C4-2B (cell line): ENCODE measurements around the gene LDLRAP1.
A peak's percentile ranks its signal among the peaks of the same experiment; 100 is the strongest.

Source experiments
- H3K27ac ChIP-seq: fragments of 450-650 bp; 2 replicates; pipeline ENCODE4 v1.5.1; 2017
- ZFX ChIP-seq: fragments of 450-650 bp; IDR thresholded peaks from 2 replicates; pipeline ENCODE4 v1.6.1; 2017
- TF ChIP-seq, protein P1 (sequence below): fragments of 450-650 bp; conservative IDR thresholded peaks from 2 replicates; pipeline ENCODE4 v1.5.1; 2017; ENCODE audit warnings: mild to moderate bottlenecking

Gene LDLRAP1

DNA sequence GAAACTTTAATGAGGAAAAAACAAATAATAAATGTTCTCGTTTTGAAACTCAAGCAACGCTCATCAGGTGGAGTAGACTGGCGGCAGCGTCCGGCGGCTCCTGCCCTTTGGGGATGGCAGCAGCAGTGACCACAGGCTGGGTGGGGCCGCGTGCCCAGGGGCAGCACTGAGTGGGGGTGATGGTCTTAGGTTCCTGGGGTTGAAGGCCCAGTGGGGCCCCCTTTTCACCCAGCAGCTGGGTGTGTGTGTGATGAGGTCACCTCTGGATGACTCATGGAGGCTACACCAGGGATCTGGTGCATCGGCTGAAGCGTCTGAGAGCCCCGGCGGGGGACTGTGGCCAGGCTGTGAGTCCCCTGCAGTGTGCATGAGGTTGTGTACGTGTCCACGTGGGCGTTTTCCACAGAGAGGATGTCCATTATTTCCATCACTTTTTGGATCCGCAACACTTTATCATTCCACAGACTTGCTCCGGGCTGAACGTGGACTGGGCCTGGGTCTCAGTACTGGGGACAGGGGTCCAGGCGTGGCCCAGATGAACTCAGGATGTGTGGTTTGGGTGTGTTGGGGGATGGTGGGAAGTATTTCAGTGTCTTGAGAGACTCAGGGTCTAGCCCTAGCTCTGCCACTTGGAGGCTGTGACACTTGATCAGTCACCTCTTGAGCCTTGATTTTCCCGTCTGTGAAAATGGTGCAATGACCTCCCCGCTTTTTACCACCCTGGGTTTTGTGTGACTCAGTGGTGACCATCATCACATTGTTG is 25.6 kb downstream of the LDLRAP1 start:
- TF ChIP-seq ZFX = no peak
- TF ChIP-seq, protein P1, sequence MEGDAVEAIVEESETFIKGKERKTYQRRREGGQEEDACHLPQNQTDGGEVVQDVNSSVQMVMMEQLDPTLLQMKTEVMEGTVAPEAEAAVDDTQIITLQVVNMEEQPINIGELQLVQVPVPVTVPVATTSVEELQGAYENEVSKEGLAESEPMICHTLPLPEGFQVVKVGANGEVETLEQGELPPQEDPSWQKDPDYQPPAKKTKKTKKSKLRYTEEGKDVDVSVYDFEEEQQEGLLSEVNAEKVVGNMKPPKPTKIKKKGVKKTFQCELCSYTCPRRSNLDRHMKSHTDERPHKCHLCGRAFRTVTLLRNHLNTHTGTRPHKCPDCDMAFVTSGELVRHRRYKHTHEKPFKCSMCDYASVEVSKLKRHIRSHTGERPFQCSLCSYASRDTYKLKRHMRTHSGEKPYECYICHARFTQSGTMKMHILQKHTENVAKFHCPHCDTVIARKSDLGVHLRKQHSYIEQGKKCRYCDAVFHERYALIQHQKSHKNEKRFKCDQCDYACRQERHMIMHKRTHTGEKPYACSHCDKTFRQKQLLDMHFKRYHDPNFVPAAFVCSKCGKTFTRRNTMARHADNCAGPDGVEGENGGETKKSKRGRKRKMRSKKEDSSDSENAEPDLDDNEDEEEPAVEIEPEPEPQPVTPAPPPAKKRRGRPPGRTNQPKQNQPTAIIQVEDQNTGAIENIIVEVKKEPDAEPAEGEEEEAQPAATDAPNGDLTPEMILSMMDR = no peak
- H3K27ac ChIP-seq = peak overlapping the region; percentile 84

DNA sequence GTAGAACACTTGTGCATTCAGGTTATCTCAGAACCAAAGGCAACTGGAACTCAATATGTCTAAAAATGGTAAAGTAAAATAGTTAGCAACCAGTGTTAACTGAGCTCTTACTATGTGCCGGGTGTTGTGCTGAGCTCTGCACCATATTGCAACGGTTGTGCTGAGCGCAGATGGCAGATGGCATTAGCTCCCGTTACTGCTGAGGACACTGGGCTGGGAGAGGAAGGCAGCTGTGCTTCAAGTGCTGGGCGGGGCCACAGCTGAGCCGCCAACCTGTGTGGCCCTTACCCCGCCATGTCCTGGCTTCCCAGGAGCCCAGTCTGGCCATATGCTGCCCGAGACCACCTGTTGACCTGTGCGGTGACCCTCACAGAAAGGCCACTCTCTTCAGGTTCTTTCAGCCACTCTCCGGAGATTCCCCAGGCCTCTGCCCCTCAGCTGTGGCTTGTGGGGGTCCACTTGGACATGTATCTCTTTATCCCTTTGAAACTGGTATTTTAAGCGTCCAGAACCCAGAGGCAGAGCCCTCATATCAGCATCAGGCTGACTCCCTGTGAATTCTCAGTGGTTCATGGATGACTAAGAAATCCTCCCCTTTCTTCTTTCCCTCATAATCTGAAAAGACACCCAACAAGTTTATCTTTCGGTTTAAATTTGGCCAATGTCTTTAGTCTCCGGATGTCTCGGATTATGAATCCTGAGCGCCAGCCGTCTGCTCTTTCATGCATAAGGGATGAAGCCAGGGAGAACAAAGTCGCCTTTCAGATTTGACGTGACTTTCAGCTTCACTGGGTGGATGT is 26.4 kb downstream of the LDLRAP1 start:
- TF ChIP-seq, protein P1 = no peak
- TF ChIP-seq ZFX = no peak
- peak overlapping the region; percentile 84 for H3K27ac ChIP-seq

DNA sequence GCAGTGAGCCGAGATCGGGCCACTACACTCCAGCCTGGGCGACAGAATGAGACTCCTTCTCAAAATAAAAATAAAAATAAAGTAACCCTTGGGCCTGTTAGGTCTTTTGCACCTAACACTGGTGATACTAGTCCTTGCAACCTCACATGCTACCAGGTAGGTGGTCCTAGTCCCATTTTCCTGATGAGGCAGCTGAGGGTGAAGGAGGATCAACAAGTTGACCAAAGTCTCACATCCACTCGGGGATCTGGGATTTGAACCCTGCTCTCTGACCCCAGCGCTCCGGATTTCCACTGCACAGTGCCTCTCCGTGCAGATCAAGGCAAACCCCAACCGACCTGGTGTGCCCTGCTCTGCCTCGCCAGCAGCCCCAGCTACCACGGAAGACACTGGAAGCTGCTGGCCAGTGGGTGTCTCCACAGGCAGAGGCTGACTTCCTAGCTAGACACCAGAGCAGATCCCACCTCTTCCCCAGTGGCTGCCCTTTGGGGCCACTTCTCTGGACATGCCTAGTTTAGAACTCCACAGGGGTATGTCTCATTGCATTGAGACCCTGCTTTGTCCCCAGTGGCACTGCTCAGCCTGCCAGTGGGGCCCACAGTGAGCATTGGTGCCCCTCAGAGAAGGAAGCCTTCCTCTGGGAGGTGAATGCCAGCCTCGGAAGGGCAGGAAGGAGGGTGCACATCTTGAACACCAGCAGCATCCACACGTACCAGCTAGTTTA is 27.6 kb downstream of the LDLRAP1 start:
- no peak overlapping the region for H3K27ac ChIP-seq
- TF ChIP-seq, protein P1 = no peak
- TF ChIP-seq ZFX = no peak

DNA sequence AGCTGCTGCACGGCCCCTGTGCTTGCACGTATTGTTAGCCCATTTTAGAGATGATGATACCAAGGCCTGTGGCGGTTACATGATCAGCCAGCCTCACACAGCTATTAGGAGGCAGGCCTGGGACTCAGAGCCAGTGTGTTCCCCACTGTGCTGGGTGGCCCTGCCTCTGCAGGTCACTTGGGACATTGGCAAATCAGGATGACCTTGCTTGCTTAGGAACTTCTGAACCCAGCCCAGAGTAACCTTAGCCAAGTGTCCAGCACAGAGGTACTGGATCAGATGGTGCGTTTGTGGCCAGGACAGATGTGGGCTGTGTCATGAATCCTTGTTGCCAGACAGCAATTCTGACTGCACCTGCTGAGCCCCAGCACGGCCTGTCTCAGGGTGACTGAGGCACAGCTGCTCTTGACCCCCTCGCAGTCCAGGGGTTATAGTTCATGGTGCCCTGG is 28.1 kb downstream of the LDLRAP1 start:
- no peak overlapping the region for H3K27ac ChIP-seq
- TF ChIP-seq ZFX = no peak
- TF ChIP-seq, protein P1 = no peak

DNA sequence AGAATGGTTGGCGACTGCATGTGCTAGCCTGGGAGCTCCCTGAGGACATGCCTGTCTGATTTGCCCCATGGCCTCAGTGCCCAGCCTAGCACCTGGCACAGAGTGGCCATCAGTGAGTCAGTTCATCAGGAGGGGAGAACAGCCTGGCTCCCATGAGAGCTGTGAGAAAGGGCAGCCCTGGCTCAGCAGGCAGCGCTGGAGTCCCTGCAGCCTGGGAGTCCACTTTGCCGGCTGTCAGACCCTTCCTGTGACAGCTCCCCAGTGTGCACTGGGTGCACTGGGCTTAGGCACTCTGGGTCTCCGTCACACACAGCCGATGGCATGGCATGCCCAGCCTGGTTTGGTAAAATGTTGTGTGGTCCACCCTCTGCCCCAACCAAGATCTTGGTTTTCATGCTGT is 28.7 kb downstream of the LDLRAP1 start:
- no peak overlapping the region for H3K27ac ChIP-seq
- TF ChIP-seq ZFX = no peak
- TF ChIP-seq, protein P1 = no peak

DNA sequence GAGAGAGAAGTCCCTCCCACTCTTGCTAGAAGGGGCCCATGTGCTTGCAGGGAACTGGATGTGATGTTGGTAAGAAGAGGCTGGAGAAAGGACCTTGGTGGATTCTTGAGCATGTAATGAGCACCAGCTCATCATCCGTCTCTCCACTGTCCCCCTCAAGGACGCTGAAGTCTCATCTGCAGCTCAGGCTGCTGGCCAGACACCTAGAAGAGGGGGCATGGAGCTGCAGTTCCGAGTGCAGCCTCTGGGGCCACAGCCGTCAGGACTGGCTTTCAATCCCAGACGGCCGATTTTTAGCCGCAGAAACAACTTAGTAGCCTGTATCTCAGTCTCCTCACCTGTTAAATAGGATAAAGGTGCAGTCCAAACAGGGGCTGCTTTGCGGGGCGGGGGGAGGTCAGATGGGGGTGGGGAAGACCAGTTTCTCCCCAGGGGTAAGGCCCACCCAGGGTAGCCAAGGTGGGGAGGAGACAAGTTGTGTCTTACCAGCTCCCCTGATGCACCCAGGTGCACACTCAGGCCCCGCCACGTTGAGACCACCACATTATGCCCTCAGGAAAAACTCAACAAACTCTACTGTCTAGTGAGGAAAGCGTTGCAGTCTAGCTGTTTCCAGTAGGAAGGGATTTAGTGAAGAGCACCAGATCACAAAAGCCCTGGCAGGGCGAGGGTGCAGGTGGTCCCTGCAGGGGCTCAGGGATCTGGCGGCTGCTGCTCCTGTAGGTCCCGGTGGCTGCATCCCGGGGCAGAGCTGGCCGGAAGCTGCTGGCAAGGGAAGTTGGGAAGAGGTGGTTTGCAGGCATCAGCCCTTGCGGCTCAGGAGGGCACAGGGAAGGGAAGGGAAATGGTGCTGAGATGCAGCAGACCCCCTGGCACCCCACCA is 29.5 kb downstream of the LDLRAP1 start:
- H3K27ac ChIP-seq = no peak overlapping the region

More for the DNA sequence above, 29.5 kb downstream of the LDLRAP1 start:
- TF ChIP-seq ZFX = no peak
- TF ChIP-seq, protein P1 = peak; percentile 61
